Activated CD4-positive, alpha-beta T cell treated with anti-CD3 and anti-CD28 coated beads, Interleukin-2, amount 10 ng/mL, durations not matched to agents 7 days and 5 days (primary cell): ENCODE measurements around the gene LRRC74A. TPM values are rescaled to one million over a fixed set of nuclear protein-coding genes. Genes with fewer than 3 reads are reported as not detected.

Experiments
- CTCF ChIA-PET: fragments of 350-600 bp; sonication (Branson Sonifier 250); formaldehyde crosslinking; loops from one replicate; lab custom pipeline; 2021; ENCODE audit warnings: antibody characterized with exemption; lab: Charles Lee
- POLR2A ChIA-PET: fragments of 350-600 bp; sonication (Branson Sonifier 250); formaldehyde crosslinking; loops from one replicate; lab custom pipeline; 2021; ENCODE audit warnings: antibody characterized with exemption; lab: Charles Lee
- DNase-seq: peaks from one replicate; pipeline ENCODE4 v3.0.0-alpha.2; 2020
- H3K27ac Mint-ChIP-seq: one replicate; pipeline ENCODE4 v1.8.0; 2021; ENCODE audit warnings: mild to moderate bottlenecking, moderate library complexity, mixed read lengths
- H3K27me3 Mint-ChIP-seq: one replicate; pipeline ENCODE4 v1.8.0; 2021; ENCODE audit warnings: mixed read lengths
- H3K36me3 Mint-ChIP-seq: one replicate; pipeline ENCODE4 v1.8.0; 2021; ENCODE audit warnings: low read depth, mixed read lengths
- H3K4me1 Mint-ChIP-seq: one replicate; pipeline ENCODE4 v1.8.0; 2021; ENCODE audit warnings: mixed read lengths
- H3K4me3 Mint-ChIP-seq: one replicate; pipeline ENCODE4 v1.8.0; 2021; ENCODE audit warnings: mild to moderate bottlenecking, moderate library complexity, mixed read lengths
- H3K9me3 Mint-ChIP-seq: one replicate; pipeline ENCODE4 v1.8.0; 2021; ENCODE audit warnings: mixed read lengths
- total RNA-seq, 2 experiments: library from RNA; stranded (reverse); gene quantifications; one replicate each; pipeline ENCODE4 v1.2.3, GENCODE V29; 2021

Gene LRRC74A
- total RNA-seq, 2 experiments from 2014 or later: not detected

DNA sequence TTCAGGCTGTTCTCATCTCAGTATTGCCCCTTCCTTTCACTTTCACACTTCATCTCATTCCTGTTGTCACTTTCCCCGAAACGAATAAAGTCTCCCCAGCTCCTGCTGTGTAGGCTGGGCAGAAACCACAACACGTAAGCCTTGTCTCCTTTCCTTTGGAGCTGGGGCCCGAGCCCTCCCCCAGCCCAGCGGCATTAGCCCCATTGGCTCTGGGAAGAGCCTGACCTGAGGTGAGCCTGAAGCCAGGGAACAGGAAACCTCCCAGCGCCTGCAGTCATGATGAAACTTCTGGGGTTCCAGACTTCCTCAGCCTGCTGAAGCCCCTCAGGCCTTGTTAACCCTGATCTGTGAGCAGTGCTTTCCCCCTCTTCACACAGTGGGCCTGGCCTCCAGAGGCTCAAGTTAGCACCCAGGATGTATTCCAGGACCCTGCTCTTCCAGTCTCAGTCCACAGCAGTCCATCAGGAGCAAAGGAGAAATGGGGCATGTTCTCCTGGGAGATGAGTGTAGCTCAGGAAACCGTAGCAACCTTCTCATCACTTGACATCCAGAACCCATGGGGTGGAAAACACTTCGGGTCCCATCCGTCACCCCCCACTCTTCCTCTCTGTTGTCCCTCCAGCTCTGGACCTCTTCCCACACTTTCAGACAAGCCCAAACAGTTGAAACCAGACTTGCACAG lies 43.2 kb upstream of the LRRC74A start:
- CTCF ChIA-PET: interaction anchor here (0.6 to 3.1 kb wide), 7 partner anchors 12 to 77 kb away, joined by 3 to 14 read pairs (median 5); no protein-coding TSS in a partner anchor
- Mint-ChIP-seq H3K27ac (peak overlapping the region; percentile 39), H3K4me1 (peaks cover 47% of the 10 kb centered on the region), H3K27me3 (no peaks in the 10 kb centered on the region), H3K4me3 (no peak overlapping the region), H3K36me3 (peaks cover 3% of the 10 kb centered on the region), H3K9me3 (no peaks in the 10 kb centered on the region)
- POLR2A ChIA-PET: interaction anchor here (1.0 kb wide), 1 partner anchor 28 kb away, joined by 5 read pairs; no protein-coding TSS in a partner anchor
- no peak for DNase-seq

DNA sequence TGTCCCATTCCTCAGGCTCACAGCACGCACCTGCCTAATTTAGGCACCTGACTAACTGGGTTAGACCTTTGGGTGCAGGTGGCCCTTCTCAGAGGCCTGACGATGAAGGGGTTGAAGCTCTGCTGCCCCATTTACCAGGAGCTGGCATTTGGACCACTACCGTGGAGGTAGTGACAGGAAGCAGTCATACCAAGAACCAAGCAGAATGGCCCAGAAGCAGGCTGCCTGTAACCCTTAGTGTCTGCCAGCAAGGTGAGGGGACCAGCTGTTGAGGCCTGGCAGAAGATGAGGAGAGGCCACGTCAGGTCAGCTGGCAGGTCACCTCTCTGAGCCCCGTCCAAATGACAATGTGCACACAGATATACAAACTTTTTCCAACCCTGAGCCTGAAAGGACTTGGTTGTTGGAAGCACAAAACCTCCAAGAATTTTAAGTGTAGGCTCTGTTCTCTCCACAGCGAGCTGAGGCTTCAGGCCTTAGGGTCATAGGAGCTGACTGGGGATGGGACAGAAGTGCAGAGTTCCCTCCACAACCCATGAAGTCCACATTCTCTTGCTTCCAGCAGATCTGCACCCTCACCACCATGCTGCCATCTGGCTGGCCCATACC lies 41.8 kb upstream of the LRRC74A start:
- no peaks in the 10 kb centered on the region for H3K9me3 Mint-ChIP-seq
- H3K4me3 Mint-ChIP-seq: no peak overlapping the region
- peak overlapping the region; percentile 63 for H3K27ac Mint-ChIP-seq
- H3K36me3 Mint-ChIP-seq: peaks cover 6% of the 10 kb centered on the region
- CTCF ChIA-PET: interaction anchor here (0.8 to 3.1 kb wide), 12 partner anchors 8 to 78 kb away, joined by 3 to 17 read pairs (median 6); partner anchors contain the start of gene ANGEL1
- H3K4me1 Mint-ChIP-seq: peaks cover 45% of the 10 kb centered on the region
- POLR2A ChIA-PET: no interaction called here
- H3K27me3 Mint-ChIP-seq: no peaks in the 10 kb centered on the region
- DNase-seq: no peak

DNA sequence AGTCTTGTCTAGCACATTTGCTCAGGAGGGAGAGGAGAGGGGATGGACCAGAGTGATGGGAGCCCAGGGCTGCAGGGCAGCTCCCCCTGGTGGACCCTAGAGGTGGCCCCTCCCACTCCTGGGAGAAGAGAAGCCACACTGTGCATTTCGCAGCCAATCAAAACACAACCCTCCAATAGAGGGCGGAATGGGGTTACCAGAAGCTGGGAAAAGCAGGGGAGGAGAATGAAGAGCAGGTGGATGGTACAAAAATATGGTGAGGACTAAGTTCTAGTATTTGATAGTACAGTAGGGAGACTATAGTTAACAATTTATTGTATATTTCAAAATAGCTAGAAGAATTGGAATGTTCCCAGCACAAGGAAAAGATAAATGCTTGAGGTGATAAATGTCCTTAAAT lies 41.3 kb upstream of the LRRC74A start:
- DNase-seq: peak; percentile 63
- H3K36me3 Mint-ChIP-seq: peaks cover 6% of the 10 kb centered on the region
- ChIA-PET CTCF (interaction anchor here (0.7 to 3.1 kb wide), 13 partner anchors 9 to 78 kb away, joined by 3 to 17 read pairs (median 6); partner anchors contain the start of gene ANGEL1), POLR2A (interaction anchor here (0.6 kb wide), 1 partner anchor 95 kb away, joined by 3 read pairs; no protein-coding TSS in a partner anchor)
- H3K4me3 Mint-ChIP-seq: no peak overlapping the region
- H3K9me3 Mint-ChIP-seq: no peaks in the 10 kb centered on the region
- peaks cover 45% of the 10 kb centered on the region for H3K4me1 Mint-ChIP-seq
- no peaks in the 10 kb centered on the region for H3K27me3 Mint-ChIP-seq
- H3K27ac Mint-ChIP-seq: no peak overlapping the region

DNA sequence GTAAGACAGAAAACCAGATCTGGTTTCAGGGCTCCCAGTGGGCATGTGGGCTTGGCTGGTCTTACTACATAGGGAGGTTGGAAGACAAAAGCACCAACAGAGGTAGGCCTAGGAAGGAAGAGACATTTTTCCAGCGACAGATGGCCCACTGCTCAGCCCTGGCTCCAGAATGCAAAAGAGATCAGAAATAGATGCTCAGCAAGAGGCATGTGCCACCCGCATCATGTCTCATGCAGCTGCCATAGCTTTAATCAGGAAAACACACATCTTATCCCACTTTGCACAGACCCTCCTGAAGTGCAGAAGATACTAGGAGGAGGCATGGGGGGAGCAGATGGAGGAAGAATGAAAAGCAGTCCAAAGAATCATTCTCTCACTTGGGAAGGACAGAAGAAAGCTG lies 39.6 kb upstream of the LRRC74A start:
- Mint-ChIP-seq H3K9me3 (no peaks in the 10 kb centered on the region), H3K4me1 (peaks cover 36% of the 10 kb centered on the region), H3K27me3 (no peaks in the 10 kb centered on the region), H3K36me3 (peaks cover 6% of the 10 kb centered on the region), H3K4me3 (no peak overlapping the region), H3K27ac (no peak overlapping the region)
- no peak for DNase-seq
- ChIA-PET POLR2A (no interaction called here), CTCF (no interaction called here)

DNA sequence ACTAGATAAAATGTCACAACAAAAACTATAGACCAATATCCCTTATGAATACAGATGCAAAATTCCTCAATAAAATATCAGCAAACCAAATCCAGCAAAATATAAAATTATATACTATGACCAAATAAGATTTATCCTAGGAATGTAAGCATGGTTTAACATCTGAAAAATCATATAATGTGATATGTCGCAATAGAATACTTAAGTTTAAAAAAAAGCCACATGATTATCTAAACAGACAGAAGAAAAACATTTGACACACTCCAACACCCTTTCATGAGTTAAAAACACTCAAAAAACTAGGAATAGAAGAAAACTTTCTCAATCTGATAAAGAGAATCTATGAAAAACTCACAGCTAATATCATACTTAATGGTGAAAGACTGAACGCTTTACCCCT lies 33.8 kb upstream of the LRRC74A start:
- H3K4me3 Mint-ChIP-seq: no peak overlapping the region
- H3K36me3 Mint-ChIP-seq: peaks cover 7% of the 10 kb centered on the region
- CTCF ChIA-PET: no interaction called here
- no peaks in the 10 kb centered on the region for H3K27me3 Mint-ChIP-seq
- no peak for DNase-seq
- POLR2A ChIA-PET: no interaction called here
- no peaks in the 10 kb centered on the region for H3K4me1 Mint-ChIP-seq
- no peaks in the 10 kb centered on the region for H3K9me3 Mint-ChIP-seq
- H3K27ac Mint-ChIP-seq: no peak overlapping the region

DNA sequence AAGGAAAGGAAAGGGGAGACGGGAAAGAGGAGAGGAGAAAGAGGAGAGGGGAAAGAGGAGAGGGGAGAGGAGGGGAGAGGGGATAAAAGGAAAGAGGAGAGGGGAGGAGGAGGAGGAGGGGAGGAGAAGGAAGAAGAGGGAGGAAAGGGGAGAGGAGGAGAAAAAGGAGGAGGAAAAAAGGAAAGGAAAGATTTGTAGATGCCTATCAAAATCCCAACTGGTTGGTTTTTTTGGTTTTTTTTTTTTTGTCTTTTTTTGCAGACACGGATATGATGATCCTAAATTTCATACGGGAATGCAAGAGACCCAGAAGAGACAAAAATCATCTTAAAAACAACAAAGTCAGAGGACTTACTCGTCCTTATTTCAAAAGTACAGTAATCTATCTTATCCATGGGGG lies 32.9 kb upstream of the LRRC74A start:
- Mint-ChIP-seq H3K4me1 (no peaks in the 10 kb centered on the region), H3K27me3 (no peaks in the 10 kb centered on the region), H3K4me3 (no peak overlapping the region), H3K36me3 (peaks cover 7% of the 10 kb centered on the region), H3K9me3 (no peaks in the 10 kb centered on the region), H3K27ac (no peak overlapping the region)
- POLR2A ChIA-PET: no interaction called here
- CTCF ChIA-PET: no interaction called here
- DNase-seq: no peak

DNA sequence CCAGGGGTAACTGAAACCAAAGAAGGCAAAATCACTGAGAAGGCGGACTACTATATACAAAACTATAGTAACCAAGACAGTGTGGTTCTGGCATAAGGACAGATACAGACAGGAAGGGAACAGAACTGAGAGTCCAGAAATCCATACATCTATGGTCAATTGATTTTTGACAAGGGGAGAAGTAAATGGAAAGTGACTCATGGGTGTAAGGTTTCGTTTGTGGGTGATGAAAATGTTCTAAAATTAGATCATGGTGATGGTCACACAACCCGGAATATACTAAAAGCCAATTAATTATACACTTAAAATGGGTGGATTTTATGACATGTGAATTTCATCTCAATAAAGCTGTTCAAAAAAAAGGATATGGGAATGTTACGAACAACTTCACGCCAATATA lies 32.3 kb upstream of the LRRC74A start:
- Mint-ChIP-seq H3K36me3 (peaks cover 4% of the 10 kb centered on the region), H3K9me3 (no peaks in the 10 kb centered on the region), H3K4me3 (no peak overlapping the region), H3K27ac (no peak overlapping the region), H3K27me3 (no peaks in the 10 kb centered on the region), H3K4me1 (no peaks in the 10 kb centered on the region)
- POLR2A ChIA-PET: no interaction called here
- CTCF ChIA-PET: no interaction called here
- no peak for DNase-seq

DNA sequence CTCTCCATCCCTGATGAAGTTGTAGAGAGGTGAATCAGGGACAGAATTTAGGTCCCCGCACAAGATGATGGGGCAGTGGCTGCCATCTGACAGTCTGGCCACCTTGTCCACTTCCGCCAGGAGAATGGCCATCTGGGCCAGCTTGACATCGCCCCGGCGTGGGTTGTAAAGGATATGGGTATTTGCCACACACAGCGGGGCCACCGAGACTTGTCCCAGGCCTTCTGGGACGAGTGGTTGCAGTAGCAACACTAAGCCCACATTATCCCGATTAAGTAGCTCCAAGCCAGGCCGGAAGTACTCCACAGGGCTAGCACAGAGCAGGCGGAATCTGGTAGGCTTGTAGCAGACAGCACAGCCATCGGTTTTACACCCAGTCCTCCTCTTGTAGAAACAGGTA lies 19.8 kb upstream of the LRRC74A start:
- no peak overlapping the region for H3K27ac Mint-ChIP-seq
- H3K9me3 Mint-ChIP-seq: no peaks in the 10 kb centered on the region
- H3K4me1 Mint-ChIP-seq: peaks cover 15% of the 10 kb centered on the region
- no peaks in the 10 kb centered on the region for H3K27me3 Mint-ChIP-seq
- peaks cover 26% of the 10 kb centered on the region for H3K36me3 Mint-ChIP-seq
- POLR2A ChIA-PET: no interaction called here
- DNase-seq: no peak
- H3K4me3 Mint-ChIP-seq: no peak overlapping the region
- CTCF ChIA-PET: interaction anchor here (0.6 to 1.7 kb wide), 3 partner anchors 21 to 371 kb away, joined by 3 to 6 read pairs (median 4); no protein-coding TSS in a partner anchor

DNA sequence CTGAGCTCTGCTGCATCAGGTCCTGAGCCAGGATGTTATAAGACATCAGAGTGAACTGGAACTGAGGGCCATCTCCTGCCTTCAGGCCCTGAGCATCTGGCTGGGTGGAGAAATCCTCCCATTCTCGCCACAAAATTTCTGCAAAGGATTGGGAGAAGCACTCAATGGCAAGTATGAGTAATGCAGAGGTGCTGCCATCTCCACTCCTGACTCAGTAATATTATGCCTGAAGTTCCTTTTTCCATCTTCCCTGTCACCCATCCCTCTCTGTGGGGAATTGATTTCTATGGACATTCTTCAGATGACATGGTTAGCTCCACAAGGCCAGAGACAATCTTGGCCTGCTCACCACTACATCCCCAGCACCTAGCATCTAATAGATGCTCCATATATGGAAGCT lies 18.2 kb upstream of the LRRC74A start:
- H3K4me3 Mint-ChIP-seq: no peak overlapping the region
- peaks cover 24% of the 10 kb centered on the region for H3K4me1 Mint-ChIP-seq
- H3K9me3 Mint-ChIP-seq: no peaks in the 10 kb centered on the region
- ChIA-PET CTCF (interaction anchor here (2.3 kb wide), 1 partner anchor 98 kb away, joined by 5 read pairs; no protein-coding TSS in a partner anchor), POLR2A (interaction anchor here (0.7 kb wide), 1 partner anchor 38 kb away, joined by 3 read pairs; no protein-coding TSS in a partner anchor)
- no peak overlapping the region for H3K27ac Mint-ChIP-seq
- DNase-seq: no peak
- H3K36me3 Mint-ChIP-seq: peaks cover 14% of the 10 kb centered on the region
- H3K27me3 Mint-ChIP-seq: no peaks in the 10 kb centered on the region

DNA sequence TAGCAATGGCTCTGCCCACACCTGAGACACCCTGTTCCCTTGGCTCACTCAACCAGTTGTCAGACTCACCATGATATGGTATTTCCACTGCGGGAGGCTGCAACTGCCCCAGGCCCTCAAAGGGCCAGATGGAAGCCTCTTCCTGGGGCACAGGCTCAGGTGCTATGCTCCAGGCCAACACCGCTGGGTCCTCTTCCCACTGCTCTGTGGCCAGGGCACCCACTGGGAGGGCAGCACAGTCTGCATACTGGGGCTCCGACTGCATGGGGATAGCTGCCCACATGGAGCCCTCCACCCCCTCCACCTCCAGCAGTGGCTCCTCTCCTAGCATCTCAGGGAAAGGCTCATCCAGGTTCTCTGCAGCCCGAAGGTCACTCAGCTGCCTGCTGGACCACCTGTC lies 17.2 kb upstream of the LRRC74A start:
- no peak overlapping the region for H3K4me3 Mint-ChIP-seq
- CTCF ChIA-PET: interaction anchor here (1.3 to 2.3 kb wide), 2 partner anchors 28 to 99 kb away, joined by 3 to 5 read pairs; no protein-coding TSS in a partner anchor
- DNase-seq: no peak
- H3K27ac Mint-ChIP-seq: no peak overlapping the region
- H3K9me3 Mint-ChIP-seq: no peaks in the 10 kb centered on the region
- POLR2A ChIA-PET: no interaction called here
- H3K36me3 Mint-ChIP-seq: peaks cover 5% of the 10 kb centered on the region
- H3K27me3 Mint-ChIP-seq: no peaks in the 10 kb centered on the region
- peaks cover 27% of the 10 kb centered on the region for H3K4me1 Mint-ChIP-seq

DNA sequence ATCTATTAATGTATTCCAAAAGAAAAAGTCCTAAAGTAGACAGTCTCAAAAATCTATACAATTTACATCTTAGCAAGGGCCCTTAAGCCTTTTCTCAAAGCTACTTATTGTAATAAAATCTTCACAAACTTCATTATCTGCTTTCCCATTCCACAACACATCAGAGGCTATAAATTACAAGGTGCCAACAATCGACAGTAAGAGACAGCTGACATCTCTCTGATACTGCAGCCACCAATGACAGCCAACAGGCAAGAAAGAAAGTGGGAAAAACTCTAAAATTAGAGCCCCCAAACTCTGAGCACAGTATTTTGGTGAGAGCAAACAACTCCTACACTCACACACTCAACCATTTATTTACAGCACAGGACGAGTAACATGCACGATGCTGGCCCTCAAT lies 15.7 kb upstream of the LRRC74A start:
- peaks cover 27% of the 10 kb centered on the region for H3K4me1 Mint-ChIP-seq
- no peaks in the 10 kb centered on the region for H3K27me3 Mint-ChIP-seq
- H3K9me3 Mint-ChIP-seq: no peaks in the 10 kb centered on the region
- H3K36me3 Mint-ChIP-seq: peaks cover 4% of the 10 kb centered on the region
- POLR2A ChIA-PET: interaction anchor here (0.7 kb wide), 1 partner anchor 1930 kb away, joined by 3 read pairs; no protein-coding TSS in a partner anchor
- peak overlapping the region; percentile 82 for H3K4me3 Mint-ChIP-seq
- peak overlapping the region; percentile 72 for H3K27ac Mint-ChIP-seq
- DNase-seq: no peak
- CTCF ChIA-PET: interaction anchor here (0.6 to 1.3 kb wide), 7 partner anchors 12 to 111 kb away, joined by 3 to 5 read pairs (median 3); no protein-coding TSS in a partner anchor

DNA sequence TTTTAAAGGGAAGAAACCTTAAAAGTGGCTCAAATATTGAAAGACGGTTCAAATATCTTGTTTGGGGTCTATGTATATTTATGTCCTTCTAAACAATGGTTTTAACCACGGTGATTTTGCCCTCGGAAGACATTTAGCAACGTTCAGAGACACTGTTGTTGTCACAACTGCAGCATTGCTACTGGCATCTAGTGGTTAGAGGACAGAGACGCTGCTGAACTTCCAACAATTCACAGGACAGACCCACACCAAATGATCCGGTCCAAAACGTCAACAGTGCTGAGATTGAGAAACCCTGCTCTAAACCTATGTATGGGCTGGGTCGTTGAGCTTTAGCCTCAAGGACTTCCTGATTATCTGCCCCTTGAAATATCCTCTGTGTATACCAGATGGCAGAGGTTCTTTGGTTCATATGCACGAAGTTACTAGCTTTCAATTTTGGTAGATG lies 15.2 kb upstream of the LRRC74A start:
- Mint-ChIP-seq H3K4me1 (peaks cover 27% of the 10 kb centered on the region), H3K36me3 (peaks cover 4% of the 10 kb centered on the region), H3K27ac (peak overlapping the region; percentile 72), H3K27me3 (no peaks in the 10 kb centered on the region), H3K9me3 (no peaks in the 10 kb centered on the region), H3K4me3 (peak overlapping the region; percentile 82)
- ChIA-PET POLR2A (interaction anchor here (0.7 kb wide), 2 partner anchors 28 to 1930 kb away, joined by 3 to 5 read pairs; no protein-coding TSS in a partner anchor), CTCF (interaction anchor here (0.6 to 1.4 kb wide), 7 partner anchors 9 to 624 kb away, joined by 3 to 6 read pairs (median 3); no protein-coding TSS in a partner anchor)
- peak; percentile 41 for DNase-seq
